GM21360 (cell line): Measurements from ENCODE around the gene TPPP.

Experiments
- ATAC-seq: cut with Tn5 transposase; IDR thresholded peaks from one replicate; pipeline ENCODE4 v1.9.1; 2021; ENCODE audit warnings: mild to moderate bottlenecking, moderate library complexity; ENCODE audit not compliant: unreplicated experiment

Gene TPPP

GRCh38 chr5:647727-648126, 45.4 kb downstream of the TPPP start:
- no peak for ATAC-seq

GRCh38 chr5:647311-647710, 45.8 kb downstream of the TPPP start:
- no peak for ATAC-seq

DNA sequence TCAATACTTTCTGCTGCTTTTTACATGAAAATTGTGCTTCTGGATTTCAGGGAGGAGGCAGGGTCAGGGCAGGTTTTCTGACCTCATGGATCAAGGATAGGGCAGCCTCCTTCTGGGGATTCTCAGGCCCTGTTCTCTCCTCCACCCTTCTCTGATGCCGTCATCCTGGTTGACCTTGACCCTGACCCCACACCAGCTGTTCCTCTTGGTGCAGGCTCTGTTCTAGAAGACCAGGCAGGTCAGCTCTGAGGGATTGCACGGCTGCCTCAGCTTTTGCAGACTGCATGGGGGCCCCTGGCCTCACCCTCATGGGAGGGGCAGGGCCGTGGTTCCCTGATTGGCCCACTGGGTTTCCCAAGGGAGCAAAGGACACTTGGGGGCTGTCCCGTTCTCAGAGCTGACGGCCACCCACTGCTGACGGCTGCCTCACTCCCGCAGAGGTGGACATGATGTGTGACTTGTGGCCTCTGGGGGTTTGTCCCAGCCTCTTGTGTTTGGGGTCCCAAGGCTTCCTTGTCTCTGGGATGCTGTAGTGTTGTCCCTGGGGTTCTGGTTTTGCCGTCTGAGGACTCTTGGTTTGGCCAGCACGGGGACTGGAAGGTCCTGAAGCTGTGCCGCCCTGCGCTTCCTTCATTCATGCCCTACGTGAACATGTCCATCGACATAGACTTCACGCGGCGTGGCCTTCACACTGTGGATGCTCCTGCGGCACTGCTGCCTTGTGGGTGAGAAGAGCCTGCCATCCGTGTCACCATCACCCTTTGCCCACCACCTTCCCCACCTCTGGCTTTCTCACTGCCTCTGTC, 46.6 kb downstream of the TPPP start:
- ATAC-seq, result no peak

DNA sequence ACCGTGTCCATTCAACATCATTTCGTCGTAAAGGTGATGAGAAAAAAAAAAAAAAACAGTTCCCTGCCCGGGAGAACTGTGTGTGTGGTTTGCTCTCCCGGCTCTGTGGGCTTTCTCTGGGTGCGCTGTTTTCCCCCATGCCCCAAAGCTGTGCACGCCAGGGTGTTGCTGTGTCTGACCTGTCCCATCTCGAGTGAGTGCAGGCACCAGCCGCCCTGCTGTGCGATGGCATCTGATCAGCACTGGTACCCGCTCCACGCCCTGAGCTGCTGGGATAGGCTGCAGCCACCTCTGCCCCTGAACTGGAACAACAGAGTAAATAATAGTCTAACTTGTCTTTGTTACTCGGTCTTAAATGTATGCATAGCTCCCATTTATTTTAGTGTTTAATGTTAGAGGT, 47.7 kb downstream of the TPPP start:
- no peak for ATAC-seq

DNA sequence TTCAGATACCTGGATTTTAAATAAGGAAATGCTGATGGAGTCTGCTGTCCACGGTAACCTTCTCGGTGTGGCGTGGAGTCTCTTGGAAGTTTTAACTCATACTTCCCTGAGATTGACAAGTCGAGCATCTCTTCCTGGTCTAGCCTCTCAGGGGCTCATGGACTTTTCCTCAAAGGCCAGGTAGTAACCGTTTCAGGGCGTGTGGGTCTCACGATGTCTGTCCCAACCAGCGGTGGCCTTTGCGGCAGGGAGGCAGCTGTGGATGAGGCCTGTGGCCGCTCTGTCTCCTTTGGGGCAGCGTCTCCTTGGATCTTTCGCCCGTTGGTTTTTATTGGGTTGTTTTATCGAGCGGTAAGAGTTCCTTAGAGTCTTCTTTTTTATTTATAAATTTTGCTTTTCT, 48.2 kb downstream of the TPPP start:
- ATAC-seq, result no peak

DNA sequence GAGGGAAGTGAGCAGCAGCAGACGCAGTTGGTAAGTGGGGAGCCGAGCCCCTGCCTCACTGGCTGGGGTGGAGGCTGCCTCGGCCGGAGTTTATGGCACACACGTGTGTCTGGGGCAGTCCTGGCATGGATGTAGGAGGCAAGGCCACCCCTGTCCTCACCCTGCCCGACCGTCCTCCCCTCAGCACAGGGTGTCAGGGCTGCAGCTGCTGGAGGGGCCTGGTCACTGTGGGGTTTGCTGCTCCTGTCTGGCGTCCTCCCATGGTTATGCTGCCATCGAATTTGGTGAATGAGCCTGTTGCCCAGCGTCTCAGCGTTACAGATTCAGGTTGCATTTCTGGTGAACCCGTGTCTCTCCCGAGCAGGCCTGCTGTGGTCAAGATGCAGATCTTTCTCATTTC, 48.6 kb downstream of the TPPP start:
- no peak for ATAC-seq

- no peak for ATAC-seq
Observed at GRCh38 chr5:643811-644271, 49.3 kb downstream of the TPPP start.

GRCh38 chr5:643351-643801, 49.8 kb downstream of the TPPP start:
- ATAC-seq, result no peak

DNA sequence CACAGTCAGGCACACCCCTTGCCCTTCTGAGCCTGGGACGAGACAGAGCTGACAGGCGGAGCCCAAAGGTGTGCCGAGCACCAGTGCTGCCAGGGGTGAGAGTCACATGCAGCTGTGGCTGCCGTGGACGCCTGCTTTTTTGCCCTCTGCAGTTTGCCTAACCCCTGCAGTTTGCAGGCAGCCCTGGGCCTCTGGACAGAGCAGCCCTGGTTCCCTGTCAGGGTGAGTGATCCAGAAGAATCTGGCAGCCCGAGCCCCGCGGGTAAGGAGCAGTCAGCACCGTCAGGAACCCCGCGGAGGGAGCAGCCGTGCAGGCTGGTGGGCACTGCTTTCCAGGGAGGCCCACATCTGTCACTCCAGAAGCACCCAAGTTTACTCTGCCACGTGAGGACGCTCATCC, 50.7 kb downstream of the TPPP start:
- no peak for ATAC-seq

- ATAC-seq, result no peak
Observed at GRCh38 chr5:641331-641765, 51.8 kb downstream of the TPPP start.

- no peak for ATAC-seq
Observed at GRCh38 chr5:640461-641330, 52.5 kb downstream of the TPPP start.

DNA sequence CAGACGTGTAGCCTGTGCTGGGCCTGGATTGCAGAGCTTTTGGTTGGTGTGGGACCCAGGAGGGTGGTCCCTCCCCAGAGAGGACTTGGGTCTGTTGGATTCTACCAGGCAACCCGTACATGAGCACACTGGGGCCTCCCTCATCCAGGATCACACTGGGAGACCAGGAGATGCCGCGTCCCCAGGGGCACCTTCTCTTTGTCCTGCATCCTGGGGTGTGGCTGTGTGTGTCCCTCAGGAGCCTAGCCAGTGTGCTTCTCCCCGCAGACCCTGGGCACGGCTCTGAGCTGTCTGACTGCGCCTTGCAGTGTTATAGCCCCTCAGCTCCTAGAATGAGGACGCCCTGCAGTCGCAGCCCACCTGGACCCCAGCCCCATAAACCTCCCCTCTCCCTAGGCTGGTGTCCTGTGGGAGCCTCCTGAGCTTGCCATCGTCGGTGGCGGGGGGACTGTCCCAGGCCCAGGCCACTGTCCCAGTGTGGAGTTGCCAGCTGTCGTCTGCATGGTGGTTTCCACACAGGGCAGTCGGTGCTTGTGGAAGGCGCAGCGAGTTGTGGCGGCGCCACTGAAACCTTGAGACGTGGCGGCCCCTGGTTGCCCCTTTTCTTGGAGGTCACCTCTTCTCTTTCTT, 53.5 kb downstream of the TPPP start:
- ATAC-seq, result no peak

- no peak for ATAC-seq
Observed at GRCh38 chr5:639253-639530, 54.0 kb downstream of the TPPP start.

DNA sequence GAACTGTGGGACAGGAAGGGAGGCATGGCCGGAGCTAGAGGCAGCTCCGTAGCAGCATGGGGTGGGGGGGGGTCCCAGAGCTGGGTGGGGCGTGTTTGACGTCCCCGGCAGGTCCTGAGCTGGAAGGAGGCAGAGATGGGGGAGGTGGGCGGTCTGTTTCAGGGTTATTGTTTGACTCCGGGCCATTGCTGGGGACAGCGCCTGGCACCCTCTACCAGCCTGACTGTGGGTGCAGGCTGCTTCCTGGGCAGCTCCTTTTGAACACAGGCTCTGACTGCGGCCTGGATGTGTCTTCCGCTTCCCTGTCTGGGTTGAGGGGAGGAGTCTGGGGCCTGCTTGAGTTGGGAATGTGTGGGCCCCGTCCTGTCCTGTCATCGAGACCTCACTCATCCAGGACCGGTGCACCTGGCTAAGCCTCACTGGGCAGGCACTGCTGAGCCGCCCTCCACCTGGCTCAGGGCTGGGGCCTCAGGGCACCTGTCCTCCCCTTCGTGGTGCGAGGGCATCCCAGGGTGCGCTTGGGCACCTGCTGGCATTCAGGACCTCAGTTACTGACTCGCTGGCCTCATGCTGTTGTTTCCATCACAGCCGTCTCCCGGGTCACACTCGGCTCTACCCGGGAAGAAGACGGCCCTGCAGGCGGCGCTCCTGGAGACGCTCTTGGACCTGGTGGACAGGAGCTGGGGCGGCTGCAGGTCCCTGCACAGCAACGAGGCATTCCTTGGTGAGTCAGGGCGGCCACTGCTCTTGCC, 54.5 kb downstream of the TPPP start:
- ATAC-seq, result no peak

- ATAC-seq, result no peak
Observed at GRCh38 chr5:637581-638450, 55.3 kb downstream of the TPPP start.

GRCh38 chr5:636951-637350, 56.2 kb downstream of the TPPP start:
- no peak for ATAC-seq

DNA sequence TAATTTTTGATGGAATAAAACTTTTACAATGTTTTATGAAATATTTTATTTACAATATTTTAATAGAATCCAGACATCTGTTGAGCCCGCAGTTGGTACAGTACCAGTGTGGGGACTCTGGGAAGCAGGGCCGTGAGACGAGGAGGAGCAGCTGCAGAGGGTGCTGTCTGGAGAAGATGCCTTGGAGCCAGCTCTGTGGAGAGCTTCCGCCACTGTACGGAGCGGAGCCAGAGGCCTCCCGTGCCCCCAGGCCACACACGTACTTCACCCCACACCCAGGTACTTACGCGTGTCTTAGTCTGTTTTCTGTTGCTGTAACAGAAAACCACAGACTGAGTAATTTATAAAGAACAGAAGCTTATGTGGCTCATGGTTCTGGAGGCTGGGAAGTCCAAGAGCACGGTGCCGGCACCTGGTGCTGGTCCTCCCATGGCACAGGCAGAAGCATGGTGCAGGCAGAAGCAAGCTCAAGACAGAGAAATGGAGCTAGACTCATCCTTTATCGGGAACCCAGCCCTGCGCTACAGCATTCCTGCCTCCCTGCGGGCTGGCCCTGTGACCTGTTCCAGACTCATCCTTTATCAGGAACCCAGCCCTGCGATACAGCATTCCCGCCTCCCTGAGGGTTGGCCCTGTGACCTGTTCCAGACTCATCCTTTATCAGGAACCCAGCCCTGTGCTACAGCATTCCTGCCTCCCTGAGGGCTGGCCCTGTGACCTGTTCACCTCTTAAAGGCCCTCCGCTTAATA, 57.7 kb downstream of the TPPP start:
- ATAC-seq, result no peak

DNA sequence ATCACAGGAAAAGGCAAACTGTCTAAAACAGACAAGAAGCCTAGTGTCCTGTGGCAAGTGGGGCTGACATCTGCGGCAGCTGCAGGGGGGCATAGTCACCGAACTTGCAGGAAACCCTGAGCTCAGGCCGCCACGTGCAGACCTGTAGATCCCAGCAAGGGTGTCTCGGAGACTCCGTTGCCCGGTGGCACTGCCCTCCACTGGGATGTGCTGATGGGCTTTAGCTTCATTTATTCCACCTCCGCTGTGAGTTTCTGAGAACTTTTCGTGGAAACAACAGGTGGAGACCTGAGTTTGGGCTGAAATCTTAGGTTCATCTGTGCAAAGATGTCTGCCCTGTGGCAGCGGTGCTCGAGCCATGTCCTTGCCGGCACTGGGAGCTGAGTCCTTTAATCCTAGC, 59.0 kb downstream of the TPPP start:
- ATAC-seq, result no peak

DNA sequence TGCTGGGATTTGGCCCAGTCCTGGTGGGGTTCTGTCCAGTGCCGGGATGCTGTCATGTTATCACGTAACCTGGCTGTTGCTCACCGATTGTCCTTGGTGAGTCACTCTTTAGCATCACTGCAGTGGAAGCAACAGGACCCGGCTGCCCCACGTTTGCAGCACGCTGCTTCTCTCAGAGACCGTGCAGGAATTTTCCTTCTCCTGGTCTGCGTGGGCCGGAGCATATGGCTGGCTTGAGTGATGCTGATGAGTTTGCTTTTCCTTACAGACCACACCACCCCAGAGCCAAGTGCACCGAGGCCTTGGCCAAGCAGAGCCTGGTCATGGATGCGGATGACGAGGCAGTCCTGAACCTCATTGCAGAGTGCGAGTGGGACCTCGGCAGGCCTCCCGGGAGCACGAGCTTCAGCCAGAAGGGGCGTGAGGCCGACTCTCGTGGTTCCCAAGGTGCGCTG, 59.6 kb downstream of the TPPP start:
- no peak for ATAC-seq
